ENCODE results near the gene IGF2R.
"Not testable (repeated sequence)": the region's sequence is repeated elsewhere in the genome, so short reads cannot be mapped to it uniquely, and the experiment has no call there.

The IGF2R gene

GRCh38 chr6:160106701-160107100 lies 137.8 kb downstream of the IGF2R start:
- in situ Hi-C loops (cut with HindIII; ENCODE audit: low sequenced_read_pairs): no loop called here
- TF ChIP-seq, protein P1, sequence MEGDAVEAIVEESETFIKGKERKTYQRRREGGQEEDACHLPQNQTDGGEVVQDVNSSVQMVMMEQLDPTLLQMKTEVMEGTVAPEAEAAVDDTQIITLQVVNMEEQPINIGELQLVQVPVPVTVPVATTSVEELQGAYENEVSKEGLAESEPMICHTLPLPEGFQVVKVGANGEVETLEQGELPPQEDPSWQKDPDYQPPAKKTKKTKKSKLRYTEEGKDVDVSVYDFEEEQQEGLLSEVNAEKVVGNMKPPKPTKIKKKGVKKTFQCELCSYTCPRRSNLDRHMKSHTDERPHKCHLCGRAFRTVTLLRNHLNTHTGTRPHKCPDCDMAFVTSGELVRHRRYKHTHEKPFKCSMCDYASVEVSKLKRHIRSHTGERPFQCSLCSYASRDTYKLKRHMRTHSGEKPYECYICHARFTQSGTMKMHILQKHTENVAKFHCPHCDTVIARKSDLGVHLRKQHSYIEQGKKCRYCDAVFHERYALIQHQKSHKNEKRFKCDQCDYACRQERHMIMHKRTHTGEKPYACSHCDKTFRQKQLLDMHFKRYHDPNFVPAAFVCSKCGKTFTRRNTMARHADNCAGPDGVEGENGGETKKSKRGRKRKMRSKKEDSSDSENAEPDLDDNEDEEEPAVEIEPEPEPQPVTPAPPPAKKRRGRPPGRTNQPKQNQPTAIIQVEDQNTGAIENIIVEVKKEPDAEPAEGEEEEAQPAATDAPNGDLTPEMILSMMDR (IDR thresholded peaks at IDR 0.05; ENCODE audit: low read depth, low read length, missing control alignments): no peak
- no peak overlapping the region for H3K4me3 ChIP-seq (ENCODE audit: low read depth, low read length)
- DNase-seq (ENCODE audit: low read depth): no peak

DNA sequence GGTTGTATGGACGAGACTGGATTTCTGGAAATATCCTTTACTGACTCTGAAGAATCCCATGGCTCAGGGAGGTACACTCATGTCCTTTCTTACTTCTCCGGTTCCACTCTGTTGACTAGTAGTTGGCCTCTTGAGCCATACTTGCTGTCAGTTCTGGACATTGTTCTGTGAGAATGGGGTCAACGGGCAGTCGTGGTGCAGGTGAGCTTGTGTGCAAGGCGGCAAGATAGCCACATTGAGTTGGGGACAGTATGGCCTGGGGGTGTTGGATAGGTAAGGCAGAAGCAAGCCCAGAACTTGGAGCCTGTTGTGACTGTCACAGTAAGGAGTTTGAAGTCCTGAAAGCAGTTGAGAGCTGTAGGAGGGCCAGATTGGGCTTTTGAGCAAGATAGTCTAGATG lies 139.2 kb downstream of the IGF2R start:
- TF ChIP-seq, protein P1 (IDR thresholded peaks at IDR 0.05; ENCODE audit: low read depth, low read length, missing control alignments): no peak
- H3K4me3 ChIP-seq (ENCODE audit: low read depth, low read length): no peak overlapping the region
- DNase-seq (ENCODE audit: low read depth): no peak
- in situ Hi-C loops (cut with HindIII; ENCODE audit: low sequenced_read_pairs): no loop called here

DNA sequence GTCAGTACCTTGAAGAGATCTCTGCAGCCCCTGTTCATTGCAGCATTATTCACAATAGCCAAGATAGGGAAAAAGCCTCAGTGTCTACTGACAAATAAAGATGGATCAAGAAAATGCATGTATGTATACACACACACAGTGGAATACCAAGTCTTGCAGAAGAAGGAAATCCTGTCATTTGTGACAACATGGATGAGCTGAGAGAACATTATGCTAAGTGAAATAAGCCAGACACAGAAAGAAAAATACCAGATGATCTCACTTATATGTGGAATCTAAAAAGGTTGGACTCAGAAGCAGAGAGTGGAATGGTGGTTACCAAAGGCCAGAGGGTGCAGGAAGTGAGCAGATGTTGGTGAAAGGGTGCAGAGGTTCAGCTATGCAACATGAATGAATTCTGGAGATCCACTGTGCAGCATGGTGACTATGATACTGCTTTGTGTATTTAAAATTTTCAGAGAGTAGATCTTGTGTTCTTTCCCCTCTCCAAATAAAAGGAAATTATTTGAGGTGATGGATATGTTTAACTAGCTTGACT lies 141.8 kb downstream of the IGF2R start:
- H3K4me3 ChIP-seq (ENCODE audit: low read depth, low read length): no peak overlapping the region
- TF ChIP-seq, protein P1 (IDR thresholded peaks at IDR 0.05; ENCODE audit: low read depth, low read length, missing control alignments): no peak
- in situ Hi-C loops (cut with HindIII; ENCODE audit: low sequenced_read_pairs): no loop called here
- no peak for DNase-seq (ENCODE audit: low read depth)

DNA sequence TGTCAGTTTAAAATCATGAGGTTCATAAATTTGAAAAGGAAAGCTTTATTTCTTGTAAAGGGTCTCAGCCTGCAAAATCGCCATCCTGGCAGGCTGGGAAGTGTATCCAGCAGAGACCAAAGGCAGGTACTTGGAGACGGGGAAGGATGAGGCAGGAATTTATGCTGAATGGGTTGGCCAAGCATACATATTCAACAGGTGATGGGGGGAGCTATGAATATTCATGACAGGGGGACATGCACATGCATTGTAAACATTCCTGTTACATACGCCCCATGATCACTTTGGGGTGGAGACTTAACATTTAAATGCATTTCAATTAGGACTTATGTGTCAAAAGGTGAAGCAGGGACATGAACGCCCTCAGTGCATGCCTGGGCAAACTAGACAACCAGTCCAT lies 142.9 kb downstream of the IGF2R start:
- no peak overlapping the region for H3K4me3 ChIP-seq (ENCODE audit: low read depth, low read length)
- TF ChIP-seq, protein P1 (IDR thresholded peaks at IDR 0.05; ENCODE audit: low read depth, low read length, missing control alignments): no peak
- in situ Hi-C loops (cut with HindIII; ENCODE audit: low sequenced_read_pairs): no loop called here
- no peak for DNase-seq (ENCODE audit: low read depth)

GRCh38 chr6:160112628-160113299 lies 143.9 kb downstream of the IGF2R start:
- TF ChIP-seq, protein P1 (IDR thresholded peaks at IDR 0.05; ENCODE audit: low read depth, low read length, missing control alignments): no peak
- no peak for DNase-seq (ENCODE audit: low read depth)
- in situ Hi-C loops (cut with HindIII; ENCODE audit: low sequenced_read_pairs): no loop called here
- no peak overlapping the region for H3K4me3 ChIP-seq (ENCODE audit: low read depth, low read length)

DNA sequence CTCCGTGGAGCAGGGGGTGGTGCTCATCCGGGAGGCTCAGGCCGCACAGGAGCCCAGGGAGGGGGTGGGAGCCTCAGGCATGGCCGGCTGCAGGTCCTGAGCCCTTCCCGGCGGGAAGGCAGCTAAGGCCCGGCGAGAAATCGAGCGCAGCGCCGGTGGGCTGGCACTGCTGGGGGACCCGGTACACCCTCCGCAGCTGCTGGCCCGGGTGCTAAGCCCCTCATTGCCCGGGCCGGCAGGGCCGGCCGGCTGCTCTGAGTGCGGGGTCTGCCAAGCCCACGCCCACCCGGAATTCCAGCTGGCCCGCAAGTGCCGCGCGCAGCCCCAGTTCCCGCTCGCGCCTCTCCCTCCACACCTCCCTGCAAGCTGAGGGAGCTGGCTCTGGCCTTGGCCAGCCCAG lies 145.7 kb downstream of the IGF2R start:
- in situ Hi-C loops (cut with HindIII; ENCODE audit: low sequenced_read_pairs); H3K4me3 ChIP-seq (ENCODE audit: low read depth, low read length); DNase-seq (ENCODE audit: low read depth): not testable (repeated sequence)

GRCh38 chr6:160115421-160115820 lies 146.5 kb downstream of the IGF2R start:
- no peak for DNase-seq (ENCODE audit: low read depth)
- in situ Hi-C loops (cut with HindIII; ENCODE audit: low sequenced_read_pairs): no loop called here
- TF ChIP-seq, protein P1 (IDR thresholded peaks at IDR 0.05; ENCODE audit: low read depth, low read length, missing control alignments): no peak
- no peak overlapping the region for H3K4me3 ChIP-seq (ENCODE audit: low read depth, low read length)

Data from astrocyte of the cerebellum (primary cell).